ENCODE results near the gene VPS8. TPM values are rescaled to one million over a fixed set of nuclear protein-coding genes. Genes with fewer than 3 reads are reported as not detected.

The VPS8 gene
- polyA plus RNA-seq, 2 of the 4 experiments (the other 2 are of a cell fraction), result 10.3 to 30.1 TPM

DNA sequence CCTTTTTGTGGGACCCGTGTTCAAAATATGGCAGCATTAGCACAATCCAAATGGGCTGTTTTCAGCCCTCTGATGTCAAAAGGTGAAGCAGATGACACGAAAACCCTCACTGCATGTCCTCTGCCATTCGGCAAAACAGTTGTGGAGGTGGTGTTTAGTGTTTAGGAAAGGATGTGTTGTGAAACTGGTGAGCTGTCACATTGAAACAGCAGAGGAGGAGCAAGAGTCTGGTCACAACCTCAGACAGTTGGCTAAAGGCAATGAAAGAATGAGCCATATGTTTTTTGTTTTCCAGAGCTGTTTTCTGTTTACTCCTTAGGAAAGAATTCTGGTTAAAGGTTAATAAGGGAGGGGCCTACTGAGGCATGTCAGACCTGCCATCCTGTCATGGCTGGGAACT is 140.7 kb downstream of the VPS8 start:
- WGBS (ENCODE audit: missing lambda C conversion rate), result 80% methylated on average over 3 of the region's 3 CpGs
- Histone ChIP-seq H3K4me3 (no peak overlapping the region), H3K9me3 (no peaks in the 10 kb centered on the region), H3K27ac (no peak overlapping the region), H3K4me1 (no peaks in the 10 kb centered on the region), H3K4me2 (no peak overlapping the region)
- ChIA-PET POLR2A (no interaction called here), CTCF (interaction anchor here (1.0 kb wide), 1 partner anchor 14 kb away, joined by 5 read pairs; no protein-coding TSS in a partner anchor)
- no peak for DNase-seq (ENCODE audit: low read depth in 1 of 2, low spot score in 1 of 2)
- no peak for ATAC-seq
- TF ChIP-seq CHD4 (IDR thresholded peaks at IDR 0.05; ENCODE audit: borderline replicate concordance) (no peak), EP300 (IDR thresholded peaks at IDR 0.05) (no peak), CHD2 (IDR thresholded peaks at IDR 0.05; ENCODE audit: low read length, partially characterized antibody) (no peak), POLR2A (IDR thresholded peaks at IDR 0.05; ENCODE audit: low read length) (no peak), CEBPB (IDR thresholded peaks at IDR 0.05) (no peak), POLR2AphosphoS2 (conservative IDR thresholded peaks at IDR 0.05; ENCODE audit: low read length) (no peak), MAZ (IDR thresholded peaks at IDR 0.05; ENCODE audit: borderline replicate concordance, low read depth, low read length) (no peak), ZNF302 (CRISPR knock-in tag; IDR thresholded peaks at IDR 0.05) (no peak), SREBF2 (IDR thresholded peaks at IDR 0.05) (no peak), CTCF (IDR thresholded peaks at IDR 0.05) (no peak), GATA3 (IDR thresholded peaks at IDR 0.05; ENCODE audit: borderline replicate concordance) (no peak), RNF2 (IDR thresholded peaks at IDR 0.05; ENCODE audit: borderline replicate concordance, low read depth) (no peak), NPAS2 (CRISPR knock-in tag; IDR thresholded peaks at IDR 0.05; ENCODE audit: borderline replicate concordance) (no peak), FOSB (CRISPR knock-in tag; IDR thresholded peaks at IDR 0.05) (no peak), BHLHE40 (IDR thresholded peaks at IDR 0.05; ENCODE audit: low read depth, low read length) (no peak)
- TF ChIP-seq, protein P1, sequence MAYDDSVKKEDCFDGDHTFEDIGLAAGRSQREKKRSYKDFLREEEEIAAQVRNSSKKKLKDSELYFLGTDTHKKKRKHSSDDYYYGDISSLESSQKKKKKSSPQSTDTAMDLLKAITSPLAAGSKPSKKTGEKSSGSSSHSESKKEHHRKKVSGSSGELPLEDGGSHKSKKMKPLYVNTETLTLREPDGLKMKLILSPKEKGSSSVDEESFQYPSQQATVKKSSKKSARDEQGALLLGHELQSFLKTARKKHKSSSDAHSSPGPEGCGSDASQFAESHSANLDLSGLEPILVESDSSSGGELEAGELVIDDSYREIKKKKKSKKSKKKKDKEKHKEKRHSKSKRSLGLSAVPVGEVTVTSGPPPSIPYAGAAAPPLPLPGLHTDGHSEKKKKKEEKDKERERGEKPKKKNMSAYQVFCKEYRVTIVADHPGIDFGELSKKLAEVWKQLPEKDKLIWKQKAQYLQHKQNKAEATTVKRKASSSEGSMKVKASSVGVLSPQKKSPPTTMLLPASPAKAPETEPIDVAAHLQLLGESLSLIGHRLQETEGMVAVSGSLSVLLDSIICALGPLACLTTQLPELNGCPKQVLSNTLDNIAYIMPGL (CRISPR knock-in tag; IDR thresholded peaks at IDR 0.05; ENCODE audit: borderline replicate concordance), result no peak
- FAIRE-seq, result no peak

DNA sequence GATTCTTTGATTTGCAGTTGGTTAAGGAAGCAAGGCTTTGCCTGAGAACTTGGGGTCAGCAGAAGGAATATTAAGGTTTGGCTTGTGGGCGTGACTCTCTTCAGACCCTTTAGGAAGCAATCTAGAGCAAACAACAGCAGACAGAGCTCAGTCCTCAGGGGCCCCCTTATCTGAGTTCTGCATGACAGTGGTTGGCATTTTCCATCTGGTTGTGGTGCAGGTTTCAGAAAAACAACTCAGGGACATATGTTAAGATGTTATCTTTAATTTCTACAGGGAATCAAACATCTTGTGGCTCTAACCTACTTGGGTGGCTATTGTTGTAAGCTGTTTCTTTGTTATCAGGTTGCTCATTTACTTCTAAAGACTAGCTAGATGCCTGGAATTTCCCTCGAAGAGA is 141.4 kb downstream of the VPS8 start:
- 74% methylated on average over 2 of the region's 2 CpGs for WGBS (ENCODE audit: missing lambda C conversion rate)
- Histone ChIP-seq H3K4me1 (no peaks in the 10 kb centered on the region), H3K9me3 (no peaks in the 10 kb centered on the region), H3K27ac (no peak overlapping the region), H3K4me2 (no peak overlapping the region), H3K4me3 (no peak overlapping the region)
- TF ChIP-seq NFE2L2 (conservative IDR thresholded peaks at IDR 0.05; ENCODE audit: low read length) (no peak), ESRRA (IDR thresholded peaks at IDR 0.05; ENCODE audit: borderline replicate concordance, low read length) (no peak)
- TF ChIP-seq, protein P2, sequence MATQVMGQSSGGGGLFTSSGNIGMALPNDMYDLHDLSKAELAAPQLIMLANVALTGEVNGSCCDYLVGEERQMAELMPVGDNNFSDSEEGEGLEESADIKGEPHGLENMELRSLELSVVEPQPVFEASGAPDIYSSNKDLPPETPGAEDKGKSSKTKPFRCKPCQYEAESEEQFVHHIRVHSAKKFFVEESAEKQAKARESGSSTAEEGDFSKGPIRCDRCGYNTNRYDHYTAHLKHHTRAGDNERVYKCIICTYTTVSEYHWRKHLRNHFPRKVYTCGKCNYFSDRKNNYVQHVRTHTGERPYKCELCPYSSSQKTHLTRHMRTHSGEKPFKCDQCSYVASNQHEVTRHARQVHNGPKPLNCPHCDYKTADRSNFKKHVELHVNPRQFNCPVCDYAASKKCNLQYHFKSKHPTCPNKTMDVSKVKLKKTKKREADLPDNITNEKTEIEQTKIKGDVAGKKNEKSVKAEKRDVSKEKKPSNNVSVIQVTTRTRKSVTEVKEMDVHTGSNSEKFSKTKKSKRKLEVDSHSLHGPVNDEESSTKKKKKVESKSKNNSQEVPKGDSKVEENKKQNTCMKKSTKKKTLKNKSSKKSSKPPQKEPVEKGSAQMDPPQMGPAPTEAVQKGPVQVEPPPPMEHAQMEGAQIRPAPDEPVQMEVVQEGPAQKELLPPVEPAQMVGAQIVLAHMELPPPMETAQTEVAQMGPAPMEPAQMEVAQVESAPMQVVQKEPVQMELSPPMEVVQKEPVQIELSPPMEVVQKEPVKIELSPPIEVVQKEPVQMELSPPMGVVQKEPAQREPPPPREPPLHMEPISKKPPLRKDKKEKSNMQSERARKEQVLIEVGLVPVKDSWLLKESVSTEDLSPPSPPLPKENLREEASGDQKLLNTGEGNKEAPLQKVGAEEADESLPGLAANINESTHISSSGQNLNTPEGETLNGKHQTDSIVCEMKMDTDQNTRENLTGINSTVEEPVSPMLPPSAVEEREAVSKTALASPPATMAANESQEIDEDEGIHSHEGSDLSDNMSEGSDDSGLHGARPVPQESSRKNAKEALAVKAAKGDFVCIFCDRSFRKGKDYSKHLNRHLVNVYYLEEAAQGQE (IDR thresholded peaks at IDR 0.05), result no peak
- ChIA-PET POLR2A (no interaction called here), CTCF (interaction anchor here (1.0 kb wide), 1 partner anchor 15 kb away, joined by 5 read pairs; no protein-coding TSS in a partner anchor)
- ATAC-seq (no peak), FAIRE-seq (no peak), DNase-seq (ENCODE audit: low read depth in 1 of 2, low spot score in 1 of 2) (no peak)

All from A549 (cell line).